RPMI8226 (cell line): ENCODE measurements around the gene EBF3.

Source experiments
- DNase-seq: peaks from one replicate; pipeline ENCODE4 v3.0.0-alpha.2; 2015

The EBF3 gene

GRCh38 chr10:129832573-129833467 is 131.3 kb downstream of the EBF3 start:
- no peak for DNase-seq

- DNase-seq = no peak
Observed at GRCh38 chr10:129831150-129831549, 132.9 kb downstream of the EBF3 start.

- DNase-seq = no peak
Observed at GRCh38 chr10:129825826-129826225, 138.2 kb downstream of the EBF3 start.

GRCh38 chr10:129825221-129825620 is 138.9 kb downstream of the EBF3 start:
- no peak for DNase-seq

- DNase-seq = no peak
Observed at GRCh38 chr10:129820451-129820850, 143.6 kb downstream of the EBF3 start.

- no peak for DNase-seq
Observed at GRCh38 chr10:129816656-129817045, 147.4 kb downstream of the EBF3 start.

- no peak for DNase-seq
Observed at GRCh38 chr10:129815898-129816655, 148.0 kb downstream of the EBF3 start.

- DNase-seq = no peak
Observed at GRCh38 chr10:129814681-129815646, 149.1 kb downstream of the EBF3 start.

- no peak for DNase-seq
Observed at GRCh38 chr10:129812398-129812797, 151.7 kb downstream of the EBF3 start.

GRCh38 chr10:129811208-129811607 is 152.9 kb downstream of the EBF3 start:
- no peak for DNase-seq

GRCh38 chr10:129809841-129810240 is 154.2 kb downstream of the EBF3 start:
- DNase-seq = no peak

- no peak for DNase-seq
Observed at GRCh38 chr10:129809431-129809830, 154.6 kb downstream of the EBF3 start.

GRCh38 chr10:129808092-129808983 is 155.7 kb downstream of the EBF3 start:
- no peak for DNase-seq

GRCh38 chr10:129807211-129807610 is 156.9 kb downstream of the EBF3 start:
- no peak for DNase-seq

- DNase-seq = no peak
Observed at GRCh38 chr10:129800796-129801340, 163.2 kb downstream of the EBF3 start.

GRCh38 chr10:129799942-129800341 is 164.1 kb downstream of the EBF3 start:
- no peak for DNase-seq

GRCh38 chr10:129796710-129797420 is 167.2 kb downstream of the EBF3 start:
- DNase-seq = no peak

GRCh38 chr10:129793996-129794395 is 170.1 kb downstream of the EBF3 start:
- no peak for DNase-seq

- DNase-seq = no peak
Observed at GRCh38 chr10:129793479-129793878, 170.6 kb downstream of the EBF3 start.

- DNase-seq = no peak
Observed at GRCh38 chr10:129792864-129793263, 171.2 kb downstream of the EBF3 start.

- no peak for DNase-seq
Observed at GRCh38 chr10:129792141-129792540, 171.9 kb downstream of the EBF3 start.
